Neural progenitor cell (in vitro differentiated cells): Measurements from ENCODE around the gene STARD7. TPM values are rescaled to one million over a fixed set of nuclear protein-coding genes. Genes with fewer than 3 reads are reported as not detected.

ENCODE experiments used
- DNase-seq: peaks from one replicate; pipeline ENCODE4 v3.0.0-alpha.2; 2016; ENCODE audit warnings: low spot score
- H2AFZ ChIP-seq: fragments of 200-600 bp; sonication (generic); replicated peaks from 2 replicates; pipeline ENCODE4 v1.6.1; 2016; ENCODE audit warnings: antibody characterized with exemption
- H3F3A ChIP-seq: fragments of 200-600 bp; sonication (generic); 2 replicates; pipeline ENCODE4 v1.6.1; 2016; ENCODE audit warnings: antibody characterized with exemption, low read depth
- H3K27ac ChIP-seq: fragments of 200-600 bp; sonication (generic); 2 replicates; pipeline ENCODE4 v1.5.1; 2016; ENCODE audit warnings: mild to moderate bottlenecking
- H3K27me3 ChIP-seq: fragments of 200-600 bp; sonication (generic); 2 replicates; pipeline ENCODE4 v1.6.1; 2016; ENCODE audit warnings: mild to moderate bottlenecking, moderate library complexity
- H3K36me3 ChIP-seq: fragments of 200-600 bp; sonication (generic); 2 replicates; pipeline ENCODE4 v1.5.1; 2016
- H3K4me1 ChIP-seq: fragments of 200-600 bp; sonication (generic); 2 replicates; pipeline ENCODE4 v1.6.1; 2016; ENCODE audit warnings: mixed run types
- H3K4me2 ChIP-seq: fragments of 200-600 bp; sonication (generic); 2 replicates; pipeline ENCODE4 v1.6.1; 2016
- H3K4me3 ChIP-seq: fragments of 200-600 bp; sonication (generic); 2 replicates; pipeline ENCODE4 v1.5.1; 2016
- H3K79me2 ChIP-seq: fragments of 200-600 bp; sonication (generic); 2 replicates; pipeline ENCODE4 v1.6.1; 2016; ENCODE audit warnings: low read depth
- H3K9ac ChIP-seq: fragments of 200-600 bp; sonication (generic); 2 replicates; pipeline ENCODE4 v1.6.1; 2016
- H3K9me3 ChIP-seq: fragments of 200-600 bp; sonication (generic); 2 replicates; pipeline ENCODE4 v1.5.1; 2016; ENCODE audit warnings: low read depth
- H4K20me1 ChIP-seq: fragments of 200-600 bp; sonication (generic); 2 replicates; pipeline ENCODE4 v1.6.1; 2016; ENCODE audit warnings: low read depth
- H3K27ac Mint-ChIP-seq: 3 replicates; pipeline ENCODE4 v1.8.0; 2021; ENCODE audit warnings: mixed read lengths
- H3K27me3 Mint-ChIP-seq: 2 replicates; pipeline ENCODE4 v1.8.0; 2022; ENCODE audit warnings: low read depth, mild to moderate bottlenecking, inconsistent platforms, moderate library complexity, mixed read lengths; ENCODE audit not compliant: insufficient read depth
- H3K36me3 Mint-ChIP-seq: 3 replicates; pipeline ENCODE4 v1.8.0; 2021; ENCODE audit warnings: mixed read lengths
- H3K4me1 Mint-ChIP-seq: 3 replicates; pipeline ENCODE4 v1.8.0; 2021; ENCODE audit warnings: mixed read lengths
- H3K4me3 Mint-ChIP-seq: 3 replicates; pipeline ENCODE4 v1.8.0; 2021; ENCODE audit warnings: mild to moderate bottlenecking, moderate library complexity, mixed read lengths
- H3K9me3 Mint-ChIP-seq: 3 replicates; pipeline ENCODE4 v1.8.0; 2020; ENCODE audit warnings: mixed read lengths
- CTCF ChIP-seq: fragments of 200-600 bp; sonication (generic); IDR thresholded peaks from 2 replicates; pipeline ENCODE4 v1.5.1; 2017; ENCODE audit warnings: antibody characterized with exemption, mild to moderate bottlenecking
- EZH2 ChIP-seq: fragments of 200-600 bp; sonication (generic); IDR thresholded peaks from 2 replicates; pipeline ENCODE4 v1.6.1; 2017; ENCODE audit warnings: antibody characterized with exemption, mild to moderate bottlenecking, moderate library complexity
- EZH2phosphoT487 ChIP-seq: fragments of 200-600 bp; sonication (generic); IDR thresholded peaks from 2 replicates; pipeline ENCODE4 v1.6.1; 2017; ENCODE audit warnings: antibody characterized with exemption
- total RNA-seq: library from RNA; depleted of rRNA; stranded (reverse); fragments of >200 nt; gene quantifications from 2 replicates; pipeline ENCODE4 v1.2.3, GENCODE V29; 2015; ENCODE audit warnings: low replicate concordance

The STARD7 gene
- total RNA-seq, 1 donor from 2014 or later: 179 TPM

- Histone ChIP-seq H3K4me3 (no peak overlapping the region), H3F3A (no peaks in the 10 kb centered on the region), H3K4me1 (peaks cover 19% of the 10 kb centered on the region), H2AFZ (no peak overlapping the region), H3K9me3 (no peaks in the 10 kb centered on the region), H3K27me3 (no peaks in the 10 kb centered on the region), H3K27ac (no peak overlapping the region), H4K20me1 (peaks cover 98% of the 10 kb centered on the region), H3K36me3 (no peaks in the 10 kb centered on the region), H3K9ac (no peak overlapping the region), H3K4me2 (no peak overlapping the region), H3K79me2 (peaks cover 100% of the 10 kb centered on the region)
- no peaks in the 10 kb centered on the region for H3K9me3 Mint-ChIP-seq
- H3K36me3 Mint-ChIP-seq: peaks cover 22% of the 10 kb centered on the region
- H3K27ac Mint-ChIP-seq: no peak overlapping the region
- peaks cover 4% of the 10 kb centered on the region for H3K27me3 Mint-ChIP-seq
- H3K4me1 Mint-ChIP-seq: peaks cover 18% of the 10 kb centered on the region
- DNase-seq: no peak
- TF ChIP-seq EZH2phosphoT487 (no peak), EZH2 (no peak), CTCF (no peak)
- H3K4me3 Mint-ChIP-seq: no peak overlapping the region
These were observed 7.3 kb downstream of the STARD7 start for GRCh38 chr2:96201338-96201737.

DNA sequence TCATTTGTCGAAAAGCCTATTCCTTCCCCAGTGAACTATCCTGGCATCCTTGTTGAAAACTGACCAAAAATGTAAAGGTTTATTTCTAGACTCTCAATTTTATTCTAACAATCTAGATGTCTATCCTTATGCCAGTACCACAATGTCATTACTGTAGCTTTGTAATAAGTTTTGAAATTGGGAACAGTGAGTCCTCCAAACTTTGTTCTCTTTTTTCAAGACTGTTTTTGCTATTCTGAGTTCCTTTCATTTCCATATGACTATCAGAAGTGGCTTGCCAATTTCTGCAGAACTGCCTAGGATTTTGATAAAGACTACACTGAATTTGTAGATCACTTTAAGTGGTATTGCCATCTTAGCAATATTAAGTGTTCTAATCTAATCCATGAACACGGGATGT is 9.7 kb downstream of the STARD7 start:
- Histone ChIP-seq H3K4me1 (peaks cover 12% of the 10 kb centered on the region), H3K27ac (no peak overlapping the region), H3K36me3 (peaks cover 5% of the 10 kb centered on the region), H3K4me2 (no peak overlapping the region), H4K20me1 (peaks cover 96% of the 10 kb centered on the region), H3K9me3 (no peaks in the 10 kb centered on the region), H3K4me3 (no peak overlapping the region), H2AFZ (no peak overlapping the region), H3K9ac (no peak overlapping the region), H3F3A (no peaks in the 10 kb centered on the region), H3K27me3 (no peaks in the 10 kb centered on the region), H3K79me2 (peaks cover 100% of the 10 kb centered on the region)
- H3K36me3 Mint-ChIP-seq: peaks cover 27% of the 10 kb centered on the region
- H3K27me3 Mint-ChIP-seq: peaks cover 2% of the 10 kb centered on the region
- TF ChIP-seq EZH2phosphoT487 (no peak), CTCF (no peak), EZH2 (no peak)
- H3K4me3 Mint-ChIP-seq: no peak overlapping the region
- H3K4me1 Mint-ChIP-seq: peaks cover 3% of the 10 kb centered on the region
- no peaks in the 10 kb centered on the region for H3K9me3 Mint-ChIP-seq
- DNase-seq: no peak
- no peak overlapping the region for H3K27ac Mint-ChIP-seq

- H2AFZ ChIP-seq: no peak overlapping the region
- no peak overlapping the region for H3K4me3 ChIP-seq
- peaks cover 83% of the 10 kb centered on the region for H4K20me1 ChIP-seq
- Mint-ChIP-seq H3K4me1 (no peaks in the 10 kb centered on the region), H3K36me3 (peaks cover 29% of the 10 kb centered on the region), H3K9me3 (no peaks in the 10 kb centered on the region), H3K4me3 (no peak overlapping the region), H3K27ac (no peak overlapping the region), H3K27me3 (peaks cover 2% of the 10 kb centered on the region)
- no peak overlapping the region for H3K9ac ChIP-seq
- H3F3A ChIP-seq: no peaks in the 10 kb centered on the region
- peaks cover 12% of the 10 kb centered on the region for H3K4me1 ChIP-seq
- DNase-seq: no peak
- peaks cover 95% of the 10 kb centered on the region for H3K79me2 ChIP-seq
- TF ChIP-seq EZH2: no peak
- no peak overlapping the region for H3K27ac ChIP-seq
- H3K36me3 ChIP-seq: peaks cover 15% of the 10 kb centered on the region
- H3K27me3 ChIP-seq: no peaks in the 10 kb centered on the region
- H3K9me3 ChIP-seq: no peaks in the 10 kb centered on the region
- H3K4me2 ChIP-seq: no peak overlapping the region
These were observed 10.9 kb downstream of the STARD7 start for GRCh38 chr2:96197546-96198255.

GRCh38 chr2:96195410-96196066 is 13.1 kb downstream of the STARD7 start:
- Mint-ChIP-seq H3K27me3 (peaks cover 2% of the 10 kb centered on the region), H3K4me1 (no peaks in the 10 kb centered on the region), H3K36me3 (peaks cover 40% of the 10 kb centered on the region), H3K9me3 (no peaks in the 10 kb centered on the region), H3K27ac (no peak overlapping the region), H3K4me3 (no peak overlapping the region)
- Histone ChIP-seq H3K27me3 (no peaks in the 10 kb centered on the region), H3K36me3 (peaks cover 23% of the 10 kb centered on the region), H3K4me1 (peaks cover under 1% of the 10 kb centered on the region), H3K79me2 (peaks cover 73% of the 10 kb centered on the region), H3K9ac (no peak overlapping the region), H4K20me1 (peaks cover 62% of the 10 kb centered on the region), H3K27ac (no peak overlapping the region), H3F3A (no peaks in the 10 kb centered on the region), H3K4me3 (no peak overlapping the region), H3K9me3 (no peaks in the 10 kb centered on the region), H3K4me2 (no peak overlapping the region), H2AFZ (no peak overlapping the region)
- no peak for DNase-seq
- TF ChIP-seq EZH2 (no peak), EZH2phosphoT487 (no peak), CTCF (no peak)
